Retinal pigment epithelial cell (primary cell): ENCODE data around the gene AKAP11.

Experiments used
- DNase-seq: peaks from one replicate; pipeline ENCODE4 v3.0.0-alpha.2; 2010; ENCODE audit warnings: low read depth
- H3K4me3 ChIP-seq: 2 replicates; pipeline ENCODE4 v1.5.1; 2011; ENCODE audit warnings: mild to moderate bottlenecking, low read length, control low read depth, moderate library complexity
- CTCF ChIP-seq: conservative IDR thresholded peaks from 2 replicates; pipeline ENCODE4 v1.5.1; 2011; ENCODE audit warnings: low read depth, low read length, control low read depth, inconsistent platforms

The AKAP11 gene

GRCh38 chr13:42348576-42348975 is 76.6 kb downstream of the AKAP11 start:
- no peak for TF ChIP-seq CTCF
- DNase-seq, result no peak
- no peak overlapping the region for H3K4me3 ChIP-seq

- no peak overlapping the region for H3K4me3 ChIP-seq
- DNase-seq, result no peak
- no peak for TF ChIP-seq CTCF
Measured at GRCh38 chr13:42350141-42350540, 78.2 kb downstream of the AKAP11 start.

- no peak overlapping the region for H3K4me3 ChIP-seq
- peak; percentile 3 for DNase-seq
- peak; percentile 25 for TF ChIP-seq CTCF
Measured at GRCh38 chr13:42354241-42355091, 82.5 kb downstream of the AKAP11 start.

GRCh38 chr13:42355092-42355485 is 83.1 kb downstream of the AKAP11 start:
- TF ChIP-seq CTCF, result no peak
- H3K4me3 ChIP-seq, result no peak overlapping the region
- DNase-seq, result no peak

GRCh38 chr13:42355491-42356183 is 83.7 kb downstream of the AKAP11 start:
- no peak for TF ChIP-seq CTCF
- DNase-seq, result no peak
- H3K4me3 ChIP-seq, result no peak overlapping the region

- TF ChIP-seq CTCF, result no peak
- H3K4me3 ChIP-seq, result no peak overlapping the region
- no peak for DNase-seq
Measured at GRCh38 chr13:42356184-42356575, 84.2 kb downstream of the AKAP11 start.
